ENCODE measurements around the gene MFAP5. TPM values are rescaled to one million over a fixed set of nuclear protein-coding genes. Genes with fewer than 3 reads are reported as not detected.

Gene MFAP5
- total RNA-seq, 1 donor: 57.9 TPM

DNA sequence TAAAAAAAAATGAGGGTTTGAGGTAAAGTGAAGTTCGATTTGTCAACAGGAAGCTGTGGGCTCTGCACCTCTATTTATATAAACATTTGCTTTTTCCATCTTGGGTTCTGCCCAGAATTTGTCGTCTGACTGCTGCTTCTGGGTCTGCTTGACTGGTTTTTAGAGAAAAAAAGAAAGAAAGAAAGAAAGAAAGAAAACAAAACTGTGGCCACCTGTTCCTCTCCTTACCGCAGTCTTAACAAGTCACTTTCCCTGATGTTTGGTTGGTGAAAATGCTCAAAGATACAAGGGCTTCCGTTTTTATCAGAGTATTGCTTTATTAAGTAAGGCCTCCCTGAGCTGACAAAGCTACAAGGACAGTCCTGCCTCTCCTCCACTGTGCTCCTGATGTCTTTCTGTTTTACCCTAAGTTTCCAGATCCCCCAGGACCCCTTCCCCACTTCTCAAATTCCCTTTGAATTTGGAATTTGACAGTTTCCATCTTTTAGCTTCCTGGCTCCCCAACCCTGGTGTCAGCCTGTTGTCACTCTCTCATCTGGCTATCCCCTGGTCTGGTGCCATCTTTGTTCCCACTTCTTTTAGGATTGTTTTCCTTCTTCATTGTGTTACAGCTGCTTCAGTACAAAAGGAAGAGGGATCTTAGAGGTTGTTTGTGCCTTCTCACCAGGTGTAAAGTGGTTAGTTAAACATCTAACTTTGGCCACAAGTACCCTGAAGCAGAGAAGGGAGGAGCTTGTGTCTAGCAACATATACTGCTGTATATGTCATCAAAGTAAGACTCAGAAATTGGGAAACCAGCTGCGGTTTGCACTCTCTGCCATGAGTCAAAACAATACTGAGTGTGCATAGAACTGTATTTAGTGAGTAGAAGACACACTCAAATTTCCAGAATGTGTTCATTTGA lies 18.0 kb downstream of the MFAP5 start:
- no peak overlapping the region for H3K4me2 ChIP-seq (ENCODE audit: insufficient read depth, low read length)
- no peak overlapping the region for H2AFZ ChIP-seq (ENCODE audit: low read length)
- H3K79me2 ChIP-seq (ENCODE audit: insufficient read depth, low read length): no peaks in the 10 kb centered on the region
- H3K9me3 ChIP-seq (ENCODE audit: low read depth, low read length): no peaks in the 10 kb centered on the region
- H4K20me1 ChIP-seq (ENCODE audit: insufficient read depth, low read length): no peaks in the 10 kb centered on the region
- TF ChIP-seq CTCF (IDR thresholded peaks at IDR 0.05; ENCODE audit: extremely low read depth, low read depth, low read length): no peak
- no peaks in the 10 kb centered on the region for H3K27me3 ChIP-seq (ENCODE audit: insufficient read depth, low read length)
- DNase-seq (ENCODE audit: insufficient read length, low spot score, missing footprints): no peak
- no peak overlapping the region for H3K4me3 ChIP-seq (ENCODE audit: insufficient read depth, low read length)
- H3K36me3 ChIP-seq (ENCODE audit: insufficient read depth, low read length): no peaks in the 10 kb centered on the region
- no peaks in the 10 kb centered on the region for H3K4me1 ChIP-seq (ENCODE audit: insufficient read depth, low read length)
- no peak overlapping the region for H3K27ac ChIP-seq (ENCODE audit: low read depth, low read length)

DNA sequence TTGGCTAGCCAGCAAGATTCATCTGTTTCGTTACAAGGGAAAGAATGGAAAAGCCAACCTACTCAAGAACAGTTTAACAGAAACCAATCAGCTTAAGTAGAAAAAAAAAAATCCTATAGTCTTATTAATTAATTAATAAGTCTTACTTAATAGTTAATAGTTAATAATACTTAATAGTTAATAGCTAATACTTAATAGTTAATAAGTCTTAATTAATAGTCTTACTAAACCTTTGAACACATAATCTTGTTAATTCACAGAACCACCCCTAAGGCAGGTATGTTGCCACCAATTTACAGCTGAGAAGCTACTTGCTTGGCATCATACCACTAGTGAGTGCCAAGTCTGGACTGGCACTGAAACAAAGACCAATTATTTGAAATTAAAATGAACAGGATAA lies 19.9 kb downstream of the MFAP5 start:
- no peak for TF ChIP-seq CTCF (IDR thresholded peaks at IDR 0.05; ENCODE audit: extremely low read depth, low read depth, low read length)
- no peak overlapping the region for H3K4me3 ChIP-seq (ENCODE audit: insufficient read depth, low read length)
- no peak overlapping the region for H2AFZ ChIP-seq (ENCODE audit: low read length)
- no peak overlapping the region for H3K27ac ChIP-seq (ENCODE audit: low read depth, low read length)
- H3K4me1 ChIP-seq (ENCODE audit: insufficient read depth, low read length): no peaks in the 10 kb centered on the region
- H3K9me3 ChIP-seq (ENCODE audit: low read depth, low read length): no peaks in the 10 kb centered on the region
- no peaks in the 10 kb centered on the region for H3K27me3 ChIP-seq (ENCODE audit: insufficient read depth, low read length)
- no peaks in the 10 kb centered on the region for H3K36me3 ChIP-seq (ENCODE audit: insufficient read depth, low read length)
- no peaks in the 10 kb centered on the region for H4K20me1 ChIP-seq (ENCODE audit: insufficient read depth, low read length)
- no peak overlapping the region for H3K4me2 ChIP-seq (ENCODE audit: insufficient read depth, low read length)
- no peak for DNase-seq (ENCODE audit: insufficient read length, low spot score, missing footprints)
- H3K79me2 ChIP-seq (ENCODE audit: insufficient read depth, low read length): no peaks in the 10 kb centered on the region

DNA sequence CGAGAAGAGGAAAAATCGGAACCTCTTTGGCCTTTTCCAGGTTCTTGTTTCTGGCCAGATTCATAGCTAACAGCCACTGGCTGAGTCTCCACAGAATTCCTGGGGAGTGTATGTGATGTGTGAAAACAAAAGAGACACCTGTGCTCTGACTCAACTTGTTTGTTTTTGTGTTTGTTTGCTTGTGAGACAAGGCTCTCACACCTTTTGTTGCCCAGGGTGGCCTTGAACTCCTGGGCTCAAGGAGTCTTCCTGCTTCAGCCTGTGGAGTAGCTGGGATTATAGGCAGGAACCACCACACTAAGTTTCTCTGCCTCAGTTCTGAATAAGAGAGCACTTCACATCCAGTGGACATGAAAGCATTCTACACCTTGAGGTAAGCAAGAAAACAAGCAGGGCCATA lies 22.7 kb downstream of the MFAP5 start:
- no peak for TF ChIP-seq CTCF (IDR thresholded peaks at IDR 0.05; ENCODE audit: extremely low read depth, low read depth, low read length)
- H2AFZ ChIP-seq (ENCODE audit: low read length): no peak overlapping the region
- no peaks in the 10 kb centered on the region for H3K4me1 ChIP-seq (ENCODE audit: insufficient read depth, low read length)
- no peak overlapping the region for H3K4me3 ChIP-seq (ENCODE audit: insufficient read depth, low read length)
- no peaks in the 10 kb centered on the region for H3K9me3 ChIP-seq (ENCODE audit: low read depth, low read length)
- H3K4me2 ChIP-seq (ENCODE audit: insufficient read depth, low read length): no peak overlapping the region
- H4K20me1 ChIP-seq (ENCODE audit: insufficient read depth, low read length): no peaks in the 10 kb centered on the region
- no peaks in the 10 kb centered on the region for H3K79me2 ChIP-seq (ENCODE audit: insufficient read depth, low read length)
- no peaks in the 10 kb centered on the region for H3K27me3 ChIP-seq (ENCODE audit: insufficient read depth, low read length)
- no peaks in the 10 kb centered on the region for H3K36me3 ChIP-seq (ENCODE audit: insufficient read depth, low read length)
- no peak overlapping the region for H3K27ac ChIP-seq (ENCODE audit: low read depth, low read length)
- DNase-seq (ENCODE audit: insufficient read length, low spot score, missing footprints): no peak

GRCh38 chr12:8638951-8639350 lies 23.7 kb downstream of the MFAP5 start:
- Histone ChIP-seq H4K20me1 (ENCODE audit: insufficient read depth, low read length) (no peaks in the 10 kb centered on the region), H3K4me3 (ENCODE audit: insufficient read depth, low read length) (no peak overlapping the region), H3K27ac (ENCODE audit: low read depth, low read length) (no peak overlapping the region), H3K4me2 (ENCODE audit: insufficient read depth, low read length) (no peak overlapping the region), H3K9me3 (ENCODE audit: low read depth, low read length) (no peaks in the 10 kb centered on the region), H3K36me3 (ENCODE audit: insufficient read depth, low read length) (no peaks in the 10 kb centered on the region), H2AFZ (ENCODE audit: low read length) (no peak overlapping the region), H3K4me1 (ENCODE audit: insufficient read depth, low read length) (no peaks in the 10 kb centered on the region), H3K27me3 (ENCODE audit: insufficient read depth, low read length) (no peaks in the 10 kb centered on the region), H3K79me2 (ENCODE audit: insufficient read depth, low read length) (no peaks in the 10 kb centered on the region)
- no peak for DNase-seq (ENCODE audit: insufficient read length, low spot score, missing footprints)
- no peak for TF ChIP-seq CTCF (IDR thresholded peaks at IDR 0.05; ENCODE audit: extremely low read depth, low read depth, low read length)
